Neural progenitor cell (in vitro differentiated cells): ENCODE results near the gene PIF1. TPM values are rescaled to one million over a fixed set of nuclear protein-coding genes. Genes with fewer than 3 reads are reported as not detected.

Experiments used
- DNase-seq: peaks from one replicate; pipeline ENCODE4 v3.0.0-alpha.2; 2016; ENCODE audit warnings: low spot score
- H2AFZ ChIP-seq: fragments of 200-600 bp; sonication (generic); replicated peaks from 2 replicates; pipeline ENCODE4 v1.6.1; 2016; ENCODE audit warnings: antibody characterized with exemption
- H3F3A ChIP-seq: fragments of 200-600 bp; sonication (generic); 2 replicates; pipeline ENCODE4 v1.6.1; 2016; ENCODE audit warnings: antibody characterized with exemption, low read depth
- H3K27ac ChIP-seq: fragments of 200-600 bp; sonication (generic); 2 replicates; pipeline ENCODE4 v1.5.1; 2016; ENCODE audit warnings: mild to moderate bottlenecking
- H3K27me3 ChIP-seq: fragments of 200-600 bp; sonication (generic); 2 replicates; pipeline ENCODE4 v1.6.1; 2016; ENCODE audit warnings: mild to moderate bottlenecking, moderate library complexity
- H3K36me3 ChIP-seq: fragments of 200-600 bp; sonication (generic); 2 replicates; pipeline ENCODE4 v1.5.1; 2016
- H3K4me1 ChIP-seq: fragments of 200-600 bp; sonication (generic); 2 replicates; pipeline ENCODE4 v1.6.1; 2016; ENCODE audit warnings: mixed run types
- H3K4me2 ChIP-seq: fragments of 200-600 bp; sonication (generic); 2 replicates; pipeline ENCODE4 v1.6.1; 2016
- H3K4me3 ChIP-seq: fragments of 200-600 bp; sonication (generic); 2 replicates; pipeline ENCODE4 v1.5.1; 2016
- H3K79me2 ChIP-seq: fragments of 200-600 bp; sonication (generic); 2 replicates; pipeline ENCODE4 v1.6.1; 2016; ENCODE audit warnings: low read depth
- H3K9ac ChIP-seq: fragments of 200-600 bp; sonication (generic); 2 replicates; pipeline ENCODE4 v1.6.1; 2016
- H3K9me3 ChIP-seq: fragments of 200-600 bp; sonication (generic); 2 replicates; pipeline ENCODE4 v1.5.1; 2016; ENCODE audit warnings: low read depth
- H4K20me1 ChIP-seq: fragments of 200-600 bp; sonication (generic); 2 replicates; pipeline ENCODE4 v1.6.1; 2016; ENCODE audit warnings: low read depth
- H3K27ac Mint-ChIP-seq: 3 replicates; pipeline ENCODE4 v1.8.0; 2021; ENCODE audit warnings: mixed read lengths
- H3K27me3 Mint-ChIP-seq: 2 replicates; pipeline ENCODE4 v1.8.0; 2022; ENCODE audit warnings: low read depth, mild to moderate bottlenecking, inconsistent platforms, moderate library complexity, mixed read lengths; ENCODE audit not compliant: insufficient read depth
- H3K36me3 Mint-ChIP-seq: 3 replicates; pipeline ENCODE4 v1.8.0; 2021; ENCODE audit warnings: mixed read lengths
- H3K4me1 Mint-ChIP-seq: 3 replicates; pipeline ENCODE4 v1.8.0; 2021; ENCODE audit warnings: mixed read lengths
- H3K4me3 Mint-ChIP-seq: 3 replicates; pipeline ENCODE4 v1.8.0; 2021; ENCODE audit warnings: mild to moderate bottlenecking, moderate library complexity, mixed read lengths
- H3K9me3 Mint-ChIP-seq: 3 replicates; pipeline ENCODE4 v1.8.0; 2020; ENCODE audit warnings: mixed read lengths
- CTCF ChIP-seq: fragments of 200-600 bp; sonication (generic); IDR thresholded peaks from 2 replicates; pipeline ENCODE4 v1.5.1; 2017; ENCODE audit warnings: antibody characterized with exemption, mild to moderate bottlenecking
- EZH2 ChIP-seq: fragments of 200-600 bp; sonication (generic); IDR thresholded peaks from 2 replicates; pipeline ENCODE4 v1.6.1; 2017; ENCODE audit warnings: antibody characterized with exemption, mild to moderate bottlenecking, moderate library complexity
- EZH2phosphoT487 ChIP-seq: fragments of 200-600 bp; sonication (generic); IDR thresholded peaks from 2 replicates; pipeline ENCODE4 v1.6.1; 2017; ENCODE audit warnings: antibody characterized with exemption
- total RNA-seq: library from RNA; depleted of rRNA; stranded (reverse); fragments of >200 nt; gene quantifications from 2 replicates; pipeline ENCODE4 v1.2.3, GENCODE V29; 2015; ENCODE audit warnings: low replicate concordance

The PIF1 gene
- total RNA-seq, 1 donor from 2014 or later = 50.8 TPM

GRCh38 chr15:64851503-64851840 is 26.0 kb upstream of the PIF1 start:
- no peak overlapping the region for H3K27ac Mint-ChIP-seq
- no peak overlapping the region for H3K4me3 ChIP-seq
- DNase-seq = peak; percentile 32
- H3K27me3 ChIP-seq = no peaks in the 10 kb centered on the region
- H3K4me1 Mint-ChIP-seq = peaks cover 6% of the 10 kb centered on the region
- no peak overlapping the region for H3K4me3 Mint-ChIP-seq
- no peaks in the 10 kb centered on the region for H3K9me3 ChIP-seq
- no peaks in the 10 kb centered on the region for H3K36me3 ChIP-seq
- H3K36me3 Mint-ChIP-seq = peaks cover 17% of the 10 kb centered on the region
- H3K4me2 ChIP-seq = peak overlapping the region; percentile 8
- H3K27ac ChIP-seq = no peak overlapping the region
- H3K9me3 Mint-ChIP-seq = no peaks in the 10 kb centered on the region
- TF ChIP-seq EZH2 (no peak), CTCF (no peak), EZH2phosphoT487 (no peak)
- H3K9ac ChIP-seq = no peak overlapping the region
- H3F3A ChIP-seq = peaks cover 14% of the 10 kb centered on the region
- no peak overlapping the region for H2AFZ ChIP-seq
- H3K4me1 ChIP-seq = peaks cover 5% of the 10 kb centered on the region
- no peaks in the 10 kb centered on the region for H3K27me3 Mint-ChIP-seq
- H3K79me2 ChIP-seq = peaks cover 25% of the 10 kb centered on the region
- peaks cover 36% of the 10 kb centered on the region for H4K20me1 ChIP-seq

GRCh38 chr15:64850778-64851502 is 25.5 kb upstream of the PIF1 start:
- H3F3A ChIP-seq = peaks cover 8% of the 10 kb centered on the region
- no peak overlapping the region for H3K4me3 ChIP-seq
- H3K9ac ChIP-seq = no peak overlapping the region
- Mint-ChIP-seq H3K9me3 (no peaks in the 10 kb centered on the region), H3K4me1 (peaks cover 2% of the 10 kb centered on the region), H3K27me3 (no peaks in the 10 kb centered on the region), H3K36me3 (peaks cover 18% of the 10 kb centered on the region), H3K4me3 (no peak overlapping the region), H3K27ac (no peak overlapping the region)
- H3K27me3 ChIP-seq = no peaks in the 10 kb centered on the region
- no peak overlapping the region for H3K27ac ChIP-seq
- DNase-seq = peak; percentile 3
- H3K4me2 ChIP-seq = peak overlapping the region; percentile 8
- no peaks in the 10 kb centered on the region for H3K9me3 ChIP-seq
- H2AFZ ChIP-seq = no peak overlapping the region
- H3K79me2 ChIP-seq = peaks cover 30% of the 10 kb centered on the region
- H4K20me1 ChIP-seq = peaks cover 32% of the 10 kb centered on the region
- no peak for TF ChIP-seq EZH2
- H3K36me3 ChIP-seq = no peaks in the 10 kb centered on the region
- no peaks in the 10 kb centered on the region for H3K4me1 ChIP-seq

GRCh38 chr15:64847876-64848716 is 22.6 kb upstream of the PIF1 start:
- Histone ChIP-seq H3K79me2 (peaks cover 57% of the 10 kb centered on the region), H3K4me3 (no peak overlapping the region), H3K27ac (no peak overlapping the region), H2AFZ (no peak overlapping the region), H3F3A (peaks cover 8% of the 10 kb centered on the region), H3K4me1 (peaks cover 22% of the 10 kb centered on the region), H3K36me3 (no peaks in the 10 kb centered on the region), H4K20me1 (peaks cover 56% of the 10 kb centered on the region), H3K9me3 (no peaks in the 10 kb centered on the region), H3K9ac (no peak overlapping the region), H3K27me3 (no peaks in the 10 kb centered on the region), H3K4me2 (no peak overlapping the region)
- Mint-ChIP-seq H3K9me3 (no peaks in the 10 kb centered on the region), H3K36me3 (peaks cover 18% of the 10 kb centered on the region), H3K27ac (no peak overlapping the region), H3K27me3 (peaks cover 3% of the 10 kb centered on the region), H3K4me3 (peak overlapping the region; percentile 25), H3K4me1 (peaks cover 24% of the 10 kb centered on the region)
- peak; percentile 1 for DNase-seq
- TF ChIP-seq EZH2phosphoT487 = no peak
- no peak for TF ChIP-seq CTCF
- TF ChIP-seq EZH2 = no peak

- Mint-ChIP-seq H3K9me3 (no peaks in the 10 kb centered on the region), H3K36me3 (peaks cover 18% of the 10 kb centered on the region), H3K27me3 (peaks cover 3% of the 10 kb centered on the region), H3K4me1 (peaks cover 31% of the 10 kb centered on the region), H3K4me3 (no peak overlapping the region), H3K27ac (no peak overlapping the region)
- no peak overlapping the region for H3K4me2 ChIP-seq
- no peaks in the 10 kb centered on the region for H3K9me3 ChIP-seq
- H3K27ac ChIP-seq = no peak overlapping the region
- peaks cover 57% of the 10 kb centered on the region for H3K79me2 ChIP-seq
- H3K9ac ChIP-seq = no peak overlapping the region
- H3K4me3 ChIP-seq = no peak overlapping the region
- no peaks in the 10 kb centered on the region for H3K27me3 ChIP-seq
- no peak overlapping the region for H2AFZ ChIP-seq
- peaks cover 12% of the 10 kb centered on the region for H3F3A ChIP-seq
- peaks cover 62% of the 10 kb centered on the region for H4K20me1 ChIP-seq
- no peak for DNase-seq
- H3K4me1 ChIP-seq = peaks cover 28% of the 10 kb centered on the region
- H3K36me3 ChIP-seq = no peaks in the 10 kb centered on the region
- TF ChIP-seq CTCF (no peak), EZH2phosphoT487 (no peak), EZH2 (no peak)
These were observed 22.0 kb upstream of the PIF1 start for GRCh38 chr15:64847448-64847847.
